Neural progenitor cell (in vitro differentiated cells): ENCODE measurements around the gene TGFB2. TPM values are rescaled to one million over a fixed set of nuclear protein-coding genes. Genes with fewer than 3 reads are reported as not detected.

Source experiments
- DNase-seq: peaks from one replicate; pipeline ENCODE4 v3.0.0-alpha.2; 2016; ENCODE audit warnings: low spot score
- H2AFZ ChIP-seq: fragments of 200-600 bp; sonication (generic); replicated peaks from 2 replicates; pipeline ENCODE4 v1.6.1; 2016; ENCODE audit warnings: antibody characterized with exemption
- H3F3A ChIP-seq: fragments of 200-600 bp; sonication (generic); 2 replicates; pipeline ENCODE4 v1.6.1; 2016; ENCODE audit warnings: antibody characterized with exemption, low read depth
- H3K27ac ChIP-seq: fragments of 200-600 bp; sonication (generic); 2 replicates; pipeline ENCODE4 v1.5.1; 2016; ENCODE audit warnings: mild to moderate bottlenecking
- H3K27me3 ChIP-seq: fragments of 200-600 bp; sonication (generic); 2 replicates; pipeline ENCODE4 v1.6.1; 2016; ENCODE audit warnings: mild to moderate bottlenecking, moderate library complexity
- H3K36me3 ChIP-seq: fragments of 200-600 bp; sonication (generic); 2 replicates; pipeline ENCODE4 v1.5.1; 2016
- H3K4me1 ChIP-seq: fragments of 200-600 bp; sonication (generic); 2 replicates; pipeline ENCODE4 v1.6.1; 2016; ENCODE audit warnings: mixed run types
- H3K4me2 ChIP-seq: fragments of 200-600 bp; sonication (generic); 2 replicates; pipeline ENCODE4 v1.6.1; 2016
- H3K4me3 ChIP-seq: fragments of 200-600 bp; sonication (generic); 2 replicates; pipeline ENCODE4 v1.5.1; 2016
- H3K79me2 ChIP-seq: fragments of 200-600 bp; sonication (generic); 2 replicates; pipeline ENCODE4 v1.6.1; 2016; ENCODE audit warnings: low read depth
- H3K9ac ChIP-seq: fragments of 200-600 bp; sonication (generic); 2 replicates; pipeline ENCODE4 v1.6.1; 2016
- H3K9me3 ChIP-seq: fragments of 200-600 bp; sonication (generic); 2 replicates; pipeline ENCODE4 v1.5.1; 2016; ENCODE audit warnings: low read depth
- H4K20me1 ChIP-seq: fragments of 200-600 bp; sonication (generic); 2 replicates; pipeline ENCODE4 v1.6.1; 2016; ENCODE audit warnings: low read depth
- H3K27ac Mint-ChIP-seq: 3 replicates; pipeline ENCODE4 v1.8.0; 2021; ENCODE audit warnings: mixed read lengths
- H3K27me3 Mint-ChIP-seq: 2 replicates; pipeline ENCODE4 v1.8.0; 2022; ENCODE audit warnings: low read depth, mild to moderate bottlenecking, inconsistent platforms, moderate library complexity, mixed read lengths; ENCODE audit not compliant: insufficient read depth
- H3K36me3 Mint-ChIP-seq: 3 replicates; pipeline ENCODE4 v1.8.0; 2021; ENCODE audit warnings: mixed read lengths
- H3K4me1 Mint-ChIP-seq: 3 replicates; pipeline ENCODE4 v1.8.0; 2021; ENCODE audit warnings: mixed read lengths
- H3K4me3 Mint-ChIP-seq: 3 replicates; pipeline ENCODE4 v1.8.0; 2021; ENCODE audit warnings: mild to moderate bottlenecking, moderate library complexity, mixed read lengths
- H3K9me3 Mint-ChIP-seq: 3 replicates; pipeline ENCODE4 v1.8.0; 2020; ENCODE audit warnings: mixed read lengths
- EZH2 ChIP-seq: fragments of 200-600 bp; sonication (generic); IDR thresholded peaks from 2 replicates; pipeline ENCODE4 v1.6.1; 2017; ENCODE audit warnings: antibody characterized with exemption, mild to moderate bottlenecking, moderate library complexity
- EZH2phosphoT487 ChIP-seq: fragments of 200-600 bp; sonication (generic); IDR thresholded peaks from 2 replicates; pipeline ENCODE4 v1.6.1; 2017; ENCODE audit warnings: antibody characterized with exemption
- total RNA-seq: library from RNA; depleted of rRNA; stranded (reverse); fragments of >200 nt; gene quantifications from 2 replicates; pipeline ENCODE4 v1.2.3, GENCODE V29; 2015; ENCODE audit warnings: low replicate concordance
- TF ChIP-seq, protein P1 (sequence below): fragments of 200-600 bp; sonication (generic); IDR thresholded peaks from 2 replicates; pipeline ENCODE4 v1.5.1; 2017; ENCODE audit warnings: antibody characterized with exemption, mild to moderate bottlenecking

TGFB2 gene
- total RNA-seq, 1 donor from 2014 or later, result 1.9 TPM

DNA sequence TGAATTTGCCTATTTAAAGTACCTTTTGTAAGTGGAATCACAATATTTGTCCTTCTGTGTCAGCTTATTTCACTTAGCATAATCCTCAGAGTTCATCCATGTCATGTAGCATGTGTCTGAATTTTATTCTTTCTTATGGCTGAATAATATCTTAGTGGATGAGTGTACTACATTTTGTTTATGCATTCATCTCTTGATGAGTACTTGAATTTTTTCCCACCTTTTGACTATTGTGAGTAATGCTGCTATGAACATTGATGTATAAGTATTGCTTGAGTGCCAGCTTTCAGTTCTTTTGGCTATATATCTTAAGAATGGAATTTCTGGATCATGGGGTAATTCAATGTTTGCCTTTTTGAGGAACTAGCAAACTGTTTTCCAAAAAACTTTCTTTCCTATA is 84.2 kb downstream of the TGFB2 start:
- H3K4me2 ChIP-seq, result no peak overlapping the region
- no peaks in the 10 kb centered on the region for H3K9me3 ChIP-seq
- Mint-ChIP-seq H3K4me1 (peaks cover 15% of the 10 kb centered on the region), H3K27ac (no peak overlapping the region), H3K4me3 (no peak overlapping the region), H3K36me3 (no peaks in the 10 kb centered on the region), H3K27me3 (no peaks in the 10 kb centered on the region), H3K9me3 (peaks cover 4% of the 10 kb centered on the region)
- no peaks in the 10 kb centered on the region for H4K20me1 ChIP-seq
- no peak overlapping the region for H3K27ac ChIP-seq
- no peak for DNase-seq
- no peak overlapping the region for H2AFZ ChIP-seq
- H3K79me2 ChIP-seq, result no peaks in the 10 kb centered on the region
- H3K9ac ChIP-seq, result no peak overlapping the region
- peaks cover 4% of the 10 kb centered on the region for H3K4me1 ChIP-seq
- H3K27me3 ChIP-seq, result no peaks in the 10 kb centered on the region
- H3K4me3 ChIP-seq, result no peak overlapping the region
- no peaks in the 10 kb centered on the region for H3K36me3 ChIP-seq
- no peaks in the 10 kb centered on the region for H3F3A ChIP-seq
- TF ChIP-seq, protein P1, sequence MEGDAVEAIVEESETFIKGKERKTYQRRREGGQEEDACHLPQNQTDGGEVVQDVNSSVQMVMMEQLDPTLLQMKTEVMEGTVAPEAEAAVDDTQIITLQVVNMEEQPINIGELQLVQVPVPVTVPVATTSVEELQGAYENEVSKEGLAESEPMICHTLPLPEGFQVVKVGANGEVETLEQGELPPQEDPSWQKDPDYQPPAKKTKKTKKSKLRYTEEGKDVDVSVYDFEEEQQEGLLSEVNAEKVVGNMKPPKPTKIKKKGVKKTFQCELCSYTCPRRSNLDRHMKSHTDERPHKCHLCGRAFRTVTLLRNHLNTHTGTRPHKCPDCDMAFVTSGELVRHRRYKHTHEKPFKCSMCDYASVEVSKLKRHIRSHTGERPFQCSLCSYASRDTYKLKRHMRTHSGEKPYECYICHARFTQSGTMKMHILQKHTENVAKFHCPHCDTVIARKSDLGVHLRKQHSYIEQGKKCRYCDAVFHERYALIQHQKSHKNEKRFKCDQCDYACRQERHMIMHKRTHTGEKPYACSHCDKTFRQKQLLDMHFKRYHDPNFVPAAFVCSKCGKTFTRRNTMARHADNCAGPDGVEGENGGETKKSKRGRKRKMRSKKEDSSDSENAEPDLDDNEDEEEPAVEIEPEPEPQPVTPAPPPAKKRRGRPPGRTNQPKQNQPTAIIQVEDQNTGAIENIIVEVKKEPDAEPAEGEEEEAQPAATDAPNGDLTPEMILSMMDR, result no peak
- TF ChIP-seq EZH2, result no peak
- TF ChIP-seq EZH2phosphoT487, result no peak

DNA sequence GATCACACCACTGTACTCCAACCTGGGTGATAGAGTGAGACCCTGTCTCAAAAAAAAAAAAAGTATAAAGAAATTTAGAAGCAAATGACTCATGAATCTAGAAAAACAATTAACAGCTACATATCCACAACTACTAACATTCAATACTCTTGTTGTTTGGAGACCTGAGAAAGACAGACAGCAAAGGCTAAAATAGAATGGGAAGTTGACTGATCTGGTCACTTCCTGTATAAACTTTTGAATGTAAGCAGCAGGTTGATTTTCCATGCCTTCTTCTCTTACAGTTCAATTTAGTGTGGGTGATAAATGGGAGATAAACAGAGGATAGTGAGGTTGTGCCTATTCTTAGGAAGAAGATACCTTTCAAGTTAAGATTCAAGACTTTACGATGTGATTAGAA is 85.2 kb downstream of the TGFB2 start:
- Histone ChIP-seq H3K9ac (no peak overlapping the region), H2AFZ (no peak overlapping the region), H3F3A (no peaks in the 10 kb centered on the region), H3K4me1 (no peaks in the 10 kb centered on the region), H3K36me3 (no peaks in the 10 kb centered on the region), H3K4me2 (no peak overlapping the region), H4K20me1 (no peaks in the 10 kb centered on the region), H3K9me3 (no peaks in the 10 kb centered on the region), H3K27me3 (no peaks in the 10 kb centered on the region), H3K27ac (no peak overlapping the region), H3K4me3 (no peak overlapping the region), H3K79me2 (no peaks in the 10 kb centered on the region)
- H3K36me3 Mint-ChIP-seq, result no peaks in the 10 kb centered on the region
- TF ChIP-seq, protein P1, result no peak
- DNase-seq, result no peak
- H3K9me3 Mint-ChIP-seq, result peaks cover 4% of the 10 kb centered on the region
- peaks cover 12% of the 10 kb centered on the region for H3K4me1 Mint-ChIP-seq
- no peak overlapping the region for H3K27ac Mint-ChIP-seq
- H3K27me3 Mint-ChIP-seq, result no peaks in the 10 kb centered on the region
- H3K4me3 Mint-ChIP-seq, result no peak overlapping the region

DNA sequence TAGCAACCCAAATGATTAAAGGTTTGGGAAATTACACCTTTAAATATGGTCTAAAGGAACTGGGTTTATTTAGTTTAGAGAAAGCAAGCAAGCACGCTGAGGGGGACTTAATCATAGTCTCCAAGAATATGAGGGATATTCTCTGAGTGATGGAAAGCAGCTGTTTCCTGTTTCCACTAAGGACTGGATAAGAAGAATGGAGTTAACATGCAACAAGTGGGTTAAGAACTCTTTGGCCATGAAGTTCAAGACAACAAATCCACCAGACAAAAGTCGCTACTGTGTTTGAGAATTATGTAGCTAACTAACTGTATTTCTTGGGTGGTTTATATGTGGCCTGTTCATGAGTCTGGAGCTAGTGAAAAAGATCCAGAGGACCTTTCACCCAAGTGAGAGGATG is 85.7 kb downstream of the TGFB2 start:
- H3K9ac ChIP-seq, result no peak overlapping the region
- H3K27me3 ChIP-seq, result no peaks in the 10 kb centered on the region
- Mint-ChIP-seq H3K27me3 (no peaks in the 10 kb centered on the region), H3K4me1 (peaks cover 7% of the 10 kb centered on the region), H3K4me3 (no peak overlapping the region), H3K9me3 (peaks cover 4% of the 10 kb centered on the region), H3K36me3 (no peaks in the 10 kb centered on the region), H3K27ac (no peak overlapping the region)
- no peaks in the 10 kb centered on the region for H3K9me3 ChIP-seq
- no peaks in the 10 kb centered on the region for H3F3A ChIP-seq
- no peak overlapping the region for H3K4me3 ChIP-seq
- H3K36me3 ChIP-seq, result no peaks in the 10 kb centered on the region
- no peaks in the 10 kb centered on the region for H4K20me1 ChIP-seq
- H3K79me2 ChIP-seq, result no peaks in the 10 kb centered on the region
- no peak for DNase-seq
- H3K4me2 ChIP-seq, result no peak overlapping the region
- no peak overlapping the region for H3K27ac ChIP-seq
- H3K4me1 ChIP-seq, result no peaks in the 10 kb centered on the region
- TF ChIP-seq EZH2phosphoT487, result no peak
- no peak for TF ChIP-seq EZH2
- TF ChIP-seq, protein P1, result no peak
- H2AFZ ChIP-seq, result no peak overlapping the region

DNA sequence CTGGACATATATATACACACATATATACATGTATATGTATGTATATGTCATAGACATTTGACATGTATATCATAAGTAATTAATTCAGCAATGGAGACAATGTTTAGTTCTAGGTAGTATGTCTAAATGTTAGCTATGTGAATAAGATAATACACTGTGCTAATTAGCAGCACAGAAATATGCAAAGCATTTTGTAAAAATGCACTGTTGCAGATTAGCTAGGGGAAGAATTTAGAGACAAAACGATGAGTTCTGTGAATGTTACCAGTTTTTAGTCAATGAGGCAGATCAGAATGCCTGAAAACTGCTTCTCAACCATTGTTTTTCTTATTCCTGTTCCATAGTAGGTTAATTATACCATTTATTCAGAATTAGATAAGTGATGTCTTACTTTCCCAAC is 86.3 kb downstream of the TGFB2 start:
- Mint-ChIP-seq H3K36me3 (no peaks in the 10 kb centered on the region), H3K4me1 (peaks cover 1% of the 10 kb centered on the region), H3K4me3 (no peak overlapping the region), H3K9me3 (peaks cover 4% of the 10 kb centered on the region), H3K27me3 (no peaks in the 10 kb centered on the region), H3K27ac (no peak overlapping the region)
- H3F3A ChIP-seq, result no peaks in the 10 kb centered on the region
- H3K9me3 ChIP-seq, result no peaks in the 10 kb centered on the region
- no peaks in the 10 kb centered on the region for H3K4me1 ChIP-seq
- no peak overlapping the region for H3K9ac ChIP-seq
- H2AFZ ChIP-seq, result no peak overlapping the region
- no peak overlapping the region for H3K4me2 ChIP-seq
- DNase-seq, result no peak
- H3K27ac ChIP-seq, result no peak overlapping the region
- H3K79me2 ChIP-seq, result no peaks in the 10 kb centered on the region
- H3K4me3 ChIP-seq, result no peak overlapping the region
- no peaks in the 10 kb centered on the region for H4K20me1 ChIP-seq
- H3K27me3 ChIP-seq, result no peaks in the 10 kb centered on the region
- no peaks in the 10 kb centered on the region for H3K36me3 ChIP-seq
- TF ChIP-seq, protein P1, result no peak
- no peak for TF ChIP-seq EZH2
